Endothelial cell of umbilical vein (primary cell): ENCODE results near the gene ADH1B.

Experiments
- CTCF ChIP-seq, 2 donors: IDR thresholded peaks; 1 replicate in 1 of 2; 2 replicates in 1 of 2; pipeline ENCODE4 v1.5.1; 2011; ENCODE audit warnings: low read length in 2 of 2, mild to moderate bottlenecking in 2 of 2, moderate library complexity in 2 of 2, control low read depth in 1 of 2, inconsistent platforms in 1 of 2, low read depth in 1 of 2; ENCODE audit not compliant: insufficient read depth in 1 of 2; ENCODE audit errors: extremely low read depth in 1 of 2
- EZH2 ChIP-seq: IDR thresholded peaks from 2 replicates; pipeline ENCODE4 v1.6.1; 2012; ENCODE audit warnings: borderline replicate concordance, low read depth, mild to moderate bottlenecking, moderate library complexity, low read length, inconsistent platforms; ENCODE audit not compliant: severe bottlenecking
- FOS ChIP-seq: IDR thresholded peaks from 2 replicates; pipeline ENCODE4 v1.6.1; 2011; ENCODE audit warnings: mild to moderate bottlenecking, low read length, moderate library complexity, borderline replicate concordance; ENCODE audit not compliant: insufficient read depth
- JUN ChIP-seq: IDR thresholded peaks from 2 replicates; pipeline ENCODE4 v1.6.1; 2011; ENCODE audit warnings: borderline replicate concordance, low read depth; ENCODE audit not compliant: insufficient read length, insufficient read depth
- MAX ChIP-seq: IDR thresholded peaks from 2 replicates; pipeline ENCODE4 v1.6.1; 2011; ENCODE audit not compliant: insufficient read depth, insufficient read length
- MYC ChIP-seq: IDR thresholded peaks from one replicate; pipeline ENCODE4 v1.6.1; 2011; ENCODE audit warnings: mild to moderate bottlenecking, low read depth, low read length
- POLR2A ChIP-seq: IDR thresholded peaks from 2 replicates; pipeline ENCODE4 v1.6.1; 2012; ENCODE audit warnings: low read depth, mild to moderate bottlenecking, control low read depth, low read length
- POLR2AphosphoS5 ChIP-seq: IDR thresholded peaks from 2 replicates; pipeline ENCODE4 v1.6.1; 2012; ENCODE audit warnings: low read depth, mild to moderate bottlenecking, control low read depth, low read length, moderate library complexity; ENCODE audit not compliant: insufficient read depth

- TF ChIP-seq EZH2: no peak
- TF ChIP-seq POLR2A: no peak
- TF ChIP-seq CTCF (IDR thresholded peaks at IDR 0.05; ENCODE audit: extremely low read depth in 1 of 2, insufficient read depth in 1 of 2, low read depth in 1 of 2, low read length in 2 of 2): no peak
- TF ChIP-seq MYC: no peak
- no peak for TF ChIP-seq POLR2AphosphoS5
- no peak for TF ChIP-seq MAX
- TF ChIP-seq FOS: no peak
- no peak for TF ChIP-seq JUN
Measured at GRCh38 chr4:99361899-99362275, 40.7 kb upstream of the ADH1B start.
